DMS53 treated with DMSO at 0.1 percent for 48 hours (cell line): ENCODE results near the gene HS6ST3.

Source experiments
- DNase-seq: peaks from one replicate; lab custom pipeline; 2025; ENCODE audit not compliant: unreplicated experiment; lab: John Stamatoyannopoulos, UW

HS6ST3 gene

DNA sequence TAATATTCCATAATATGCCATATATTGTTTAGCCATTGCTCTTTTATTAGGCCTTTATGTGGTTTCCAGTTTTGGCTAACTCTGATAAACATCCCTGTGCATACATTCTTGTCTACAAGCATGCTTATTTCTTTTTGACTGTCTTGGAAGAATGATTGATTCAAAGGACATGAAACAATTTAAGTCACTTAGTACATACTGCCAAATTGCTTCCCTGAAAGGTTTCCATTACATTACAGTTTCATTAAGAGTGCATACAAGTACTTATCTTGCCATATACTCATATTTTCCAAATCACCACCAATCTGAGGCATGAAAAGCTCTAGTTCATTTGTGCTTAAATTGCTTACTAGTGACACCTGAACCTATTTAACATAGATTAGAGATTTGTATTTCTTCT lies 790.5 kb downstream of the HS6ST3 start:
- no peak for DNase-seq
